Neural progenitor cell (in vitro differentiated cells): ENCODE data around the gene KLHDC8B. TPM values are rescaled to one million over a fixed set of nuclear protein-coding genes. Genes with fewer than 3 reads are reported as not detected.
A peak's percentile ranks its signal among the peaks of the same experiment; 100 is the strongest.
"Not testable (repeated sequence)": the region's sequence is repeated elsewhere in the genome, so short reads cannot be mapped to it uniquely, and the experiment has no call there.

Experiments
- DNase-seq: peaks from one replicate; pipeline ENCODE4 v3.0.0-alpha.2; 2016; ENCODE audit warnings: low spot score
- H2AFZ ChIP-seq: fragments of 200-600 bp; sonication (generic); replicated peaks from 2 replicates; pipeline ENCODE4 v1.6.1; 2016; ENCODE audit warnings: antibody characterized with exemption
- H3F3A ChIP-seq: fragments of 200-600 bp; sonication (generic); 2 replicates; pipeline ENCODE4 v1.6.1; 2016; ENCODE audit warnings: antibody characterized with exemption, low read depth
- H3K27ac ChIP-seq: fragments of 200-600 bp; sonication (generic); 2 replicates; pipeline ENCODE4 v1.5.1; 2016; ENCODE audit warnings: mild to moderate bottlenecking
- H3K27me3 ChIP-seq: fragments of 200-600 bp; sonication (generic); 2 replicates; pipeline ENCODE4 v1.6.1; 2016; ENCODE audit warnings: mild to moderate bottlenecking, moderate library complexity
- H3K36me3 ChIP-seq: fragments of 200-600 bp; sonication (generic); 2 replicates; pipeline ENCODE4 v1.5.1; 2016
- H3K4me1 ChIP-seq: fragments of 200-600 bp; sonication (generic); 2 replicates; pipeline ENCODE4 v1.6.1; 2016; ENCODE audit warnings: mixed run types
- H3K4me2 ChIP-seq: fragments of 200-600 bp; sonication (generic); 2 replicates; pipeline ENCODE4 v1.6.1; 2016
- H3K4me3 ChIP-seq: fragments of 200-600 bp; sonication (generic); 2 replicates; pipeline ENCODE4 v1.5.1; 2016
- H3K79me2 ChIP-seq: fragments of 200-600 bp; sonication (generic); 2 replicates; pipeline ENCODE4 v1.6.1; 2016; ENCODE audit warnings: low read depth
- H3K9ac ChIP-seq: fragments of 200-600 bp; sonication (generic); 2 replicates; pipeline ENCODE4 v1.6.1; 2016
- H3K9me3 ChIP-seq: fragments of 200-600 bp; sonication (generic); 2 replicates; pipeline ENCODE4 v1.5.1; 2016; ENCODE audit warnings: low read depth
- H4K20me1 ChIP-seq: fragments of 200-600 bp; sonication (generic); 2 replicates; pipeline ENCODE4 v1.6.1; 2016; ENCODE audit warnings: low read depth
- H3K27ac Mint-ChIP-seq: 3 replicates; pipeline ENCODE4 v1.8.0; 2021; ENCODE audit warnings: mixed read lengths
- H3K27me3 Mint-ChIP-seq: 2 replicates; pipeline ENCODE4 v1.8.0; 2022; ENCODE audit warnings: low read depth, mild to moderate bottlenecking, inconsistent platforms, moderate library complexity, mixed read lengths; ENCODE audit not compliant: insufficient read depth
- H3K36me3 Mint-ChIP-seq: 3 replicates; pipeline ENCODE4 v1.8.0; 2021; ENCODE audit warnings: mixed read lengths
- H3K4me1 Mint-ChIP-seq: 3 replicates; pipeline ENCODE4 v1.8.0; 2021; ENCODE audit warnings: mixed read lengths
- H3K4me3 Mint-ChIP-seq: 3 replicates; pipeline ENCODE4 v1.8.0; 2021; ENCODE audit warnings: mild to moderate bottlenecking, moderate library complexity, mixed read lengths
- H3K9me3 Mint-ChIP-seq: 3 replicates; pipeline ENCODE4 v1.8.0; 2020; ENCODE audit warnings: mixed read lengths
- EZH2 ChIP-seq: fragments of 200-600 bp; sonication (generic); IDR thresholded peaks from 2 replicates; pipeline ENCODE4 v1.6.1; 2017; ENCODE audit warnings: antibody characterized with exemption, mild to moderate bottlenecking, moderate library complexity
- EZH2phosphoT487 ChIP-seq: fragments of 200-600 bp; sonication (generic); IDR thresholded peaks from 2 replicates; pipeline ENCODE4 v1.6.1; 2017; ENCODE audit warnings: antibody characterized with exemption
- total RNA-seq: library from RNA; depleted of rRNA; stranded (reverse); fragments of >200 nt; gene quantifications from 2 replicates; pipeline ENCODE4 v1.2.3, GENCODE V29; 2015; ENCODE audit warnings: low replicate concordance
- TF ChIP-seq, protein P1 (sequence below): fragments of 200-600 bp; sonication (generic); IDR thresholded peaks from 2 replicates; pipeline ENCODE4 v1.5.1; 2017; ENCODE audit warnings: antibody characterized with exemption, mild to moderate bottlenecking

KLHDC8B gene
- total RNA-seq, 1 donor from 2014 or later: 14.8 TPM

DNA sequence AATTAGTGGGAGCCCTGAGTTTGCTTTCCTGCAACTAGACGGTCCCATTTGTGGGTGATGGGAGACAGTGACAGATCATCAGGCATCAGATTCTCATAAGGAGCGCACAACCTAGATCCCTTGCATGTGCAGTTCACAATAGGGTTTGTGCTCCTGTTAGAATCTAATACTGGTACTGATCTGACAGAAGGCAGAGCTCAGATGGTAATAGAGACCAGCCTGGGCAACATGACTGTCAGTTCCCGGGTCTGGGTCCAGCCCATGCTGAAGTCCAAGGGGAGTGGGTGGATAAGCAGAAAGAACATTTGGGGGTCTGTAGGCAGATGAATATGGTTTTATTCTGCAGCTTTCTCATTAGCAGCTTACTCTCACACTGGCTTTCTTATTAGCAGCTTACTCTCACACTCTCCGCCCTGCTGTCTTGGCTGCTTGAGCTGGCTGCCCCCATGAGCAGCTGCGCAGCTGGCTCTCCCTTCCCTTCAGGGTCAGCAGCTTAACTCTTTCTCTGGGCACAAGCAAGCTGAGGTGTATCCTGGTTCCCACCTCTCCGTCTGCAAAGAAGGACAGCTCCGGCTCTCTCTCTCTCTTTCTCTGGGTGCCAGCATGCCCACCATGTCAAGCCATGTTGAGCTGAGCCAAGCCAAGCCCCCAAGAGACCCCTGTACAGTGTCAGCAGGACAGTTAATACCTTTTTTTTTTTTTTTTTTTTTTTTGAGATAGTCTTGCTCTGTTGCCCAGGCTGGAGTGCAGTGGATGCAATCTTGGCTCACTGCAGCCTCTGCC is 46.5 kb downstream of the KLHDC8B start:
- H3K27ac ChIP-seq: no peak overlapping the region
- no peak overlapping the region for H3K4me3 Mint-ChIP-seq
- no peak overlapping the region for H2AFZ ChIP-seq

DNA sequence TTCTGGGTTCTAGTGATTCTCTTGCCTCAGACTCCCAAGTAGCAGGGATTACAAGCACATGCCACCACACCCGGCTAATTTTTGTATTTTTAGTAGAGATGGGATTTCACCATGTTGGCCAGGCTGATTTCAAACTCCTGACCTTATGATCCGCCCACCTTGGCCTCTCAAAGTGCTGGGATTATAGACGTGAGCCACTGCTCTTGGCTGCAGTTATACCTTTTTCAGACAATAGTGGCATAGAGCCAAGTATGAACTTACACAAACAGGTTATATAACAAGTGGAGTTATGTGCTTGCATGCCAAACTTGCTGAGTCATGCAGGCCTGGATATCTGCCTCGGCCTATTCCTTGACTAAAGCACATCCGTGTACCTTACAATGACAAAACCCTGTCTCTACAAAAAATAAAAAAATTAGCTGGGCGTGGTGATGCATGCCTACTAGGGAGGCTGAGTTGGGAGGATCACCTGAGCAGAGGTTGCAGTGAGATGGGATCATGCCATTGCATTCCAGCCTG is 47.1 kb downstream of the KLHDC8B start:
- H3K27ac Mint-ChIP-seq, DNase-seq: not testable (repeated sequence)

More for the DNA sequence above, 46.5 kb downstream of the KLHDC8B start:
- Mint-ChIP-seq H3K36me3 (peaks cover 2% of the 10 kb centered on the region), H3K27me3 (peaks cover 13% of the 10 kb centered on the region), H3K9me3 (peaks cover 27% of the 10 kb centered on the region), H3K27ac (peak overlapping the region; percentile 87), H3K4me1 (peaks cover 8% of the 10 kb centered on the region)
- Histone ChIP-seq H3K4me2 (no peak overlapping the region), H3K9me3 (no peaks in the 10 kb centered on the region), H3K4me3 (no peak overlapping the region), H4K20me1 (no peaks in the 10 kb centered on the region), H3F3A (no peaks in the 10 kb centered on the region), H3K9ac (no peak overlapping the region), H3K27me3 (no peaks in the 10 kb centered on the region), H3K36me3 (no peaks in the 10 kb centered on the region), H3K79me2 (no peaks in the 10 kb centered on the region), H3K4me1 (no peaks in the 10 kb centered on the region)
- TF ChIP-seq, protein P1, sequence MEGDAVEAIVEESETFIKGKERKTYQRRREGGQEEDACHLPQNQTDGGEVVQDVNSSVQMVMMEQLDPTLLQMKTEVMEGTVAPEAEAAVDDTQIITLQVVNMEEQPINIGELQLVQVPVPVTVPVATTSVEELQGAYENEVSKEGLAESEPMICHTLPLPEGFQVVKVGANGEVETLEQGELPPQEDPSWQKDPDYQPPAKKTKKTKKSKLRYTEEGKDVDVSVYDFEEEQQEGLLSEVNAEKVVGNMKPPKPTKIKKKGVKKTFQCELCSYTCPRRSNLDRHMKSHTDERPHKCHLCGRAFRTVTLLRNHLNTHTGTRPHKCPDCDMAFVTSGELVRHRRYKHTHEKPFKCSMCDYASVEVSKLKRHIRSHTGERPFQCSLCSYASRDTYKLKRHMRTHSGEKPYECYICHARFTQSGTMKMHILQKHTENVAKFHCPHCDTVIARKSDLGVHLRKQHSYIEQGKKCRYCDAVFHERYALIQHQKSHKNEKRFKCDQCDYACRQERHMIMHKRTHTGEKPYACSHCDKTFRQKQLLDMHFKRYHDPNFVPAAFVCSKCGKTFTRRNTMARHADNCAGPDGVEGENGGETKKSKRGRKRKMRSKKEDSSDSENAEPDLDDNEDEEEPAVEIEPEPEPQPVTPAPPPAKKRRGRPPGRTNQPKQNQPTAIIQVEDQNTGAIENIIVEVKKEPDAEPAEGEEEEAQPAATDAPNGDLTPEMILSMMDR: no peak
- TF ChIP-seq EZH2phosphoT487 (no peak), EZH2 (no peak)
- DNase-seq: peak; percentile 16

DNA sequence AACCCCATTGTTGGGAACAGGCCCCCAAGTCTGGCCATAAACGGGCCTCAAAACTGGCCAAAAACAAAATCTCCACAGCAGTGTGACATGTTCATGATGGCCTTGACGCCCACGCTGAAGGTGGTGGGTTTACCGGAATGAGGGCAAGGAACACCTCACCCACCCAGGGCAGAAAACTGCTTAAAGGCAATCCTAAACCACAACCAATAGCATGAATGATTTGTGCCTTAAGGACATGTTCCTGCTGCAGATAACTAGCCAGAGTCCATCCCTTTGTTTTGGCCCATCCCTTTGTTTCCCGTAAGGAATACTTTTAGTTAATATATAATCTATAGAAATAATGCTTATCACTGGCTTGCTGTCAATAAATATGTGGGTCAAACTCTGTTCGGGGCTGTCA is 47.7 kb downstream of the KLHDC8B start:
- no peak overlapping the region for H3K4me3 ChIP-seq
- H3K4me3 Mint-ChIP-seq: no peak overlapping the region
- no peaks in the 10 kb centered on the region for H3K4me1 ChIP-seq
- H3K27ac Mint-ChIP-seq: no peak overlapping the region
- H3K27me3 ChIP-seq: no peaks in the 10 kb centered on the region
- H3F3A ChIP-seq: no peaks in the 10 kb centered on the region
- no peaks in the 10 kb centered on the region for H4K20me1 ChIP-seq
- no peak overlapping the region for H2AFZ ChIP-seq
- H3K9me3 ChIP-seq: no peaks in the 10 kb centered on the region
- H3K36me3 ChIP-seq: no peaks in the 10 kb centered on the region
- TF ChIP-seq, protein P1: no peak
- TF ChIP-seq EZH2phosphoT487 (no peak), EZH2 (no peak)
- no peak for DNase-seq
- peaks cover 8% of the 10 kb centered on the region for H3K4me1 Mint-ChIP-seq
- no peak overlapping the region for H3K4me2 ChIP-seq
- no peaks in the 10 kb centered on the region for H3K79me2 ChIP-seq
- no peak overlapping the region for H3K9ac ChIP-seq
- H3K36me3 Mint-ChIP-seq: no peaks in the 10 kb centered on the region
- H3K9me3 Mint-ChIP-seq: peaks cover 23% of the 10 kb centered on the region
- H3K27ac ChIP-seq: no peak overlapping the region
- peaks cover 13% of the 10 kb centered on the region for H3K27me3 Mint-ChIP-seq

More for the DNA sequence above, 47.1 kb downstream of the KLHDC8B start:
- H3K9me3 ChIP-seq, H4K20me1 ChIP-seq, H3K27me3 ChIP-seq, H2AFZ ChIP-seq, H3K4me1 Mint-ChIP-seq, H3K4me2 ChIP-seq, H3K27ac ChIP-seq, H3K9ac ChIP-seq, H3K4me3 ChIP-seq, H3K79me2 ChIP-seq, H3K4me3 Mint-ChIP-seq, H3K4me1 ChIP-seq, H3K36me3 ChIP-seq, H3F3A ChIP-seq, H3K36me3 Mint-ChIP-seq: not testable (repeated sequence)
- Mint-ChIP-seq H3K9me3 (peaks cover 24% of the 10 kb centered on the region), H3K27me3 (peaks cover 13% of the 10 kb centered on the region)

DNA sequence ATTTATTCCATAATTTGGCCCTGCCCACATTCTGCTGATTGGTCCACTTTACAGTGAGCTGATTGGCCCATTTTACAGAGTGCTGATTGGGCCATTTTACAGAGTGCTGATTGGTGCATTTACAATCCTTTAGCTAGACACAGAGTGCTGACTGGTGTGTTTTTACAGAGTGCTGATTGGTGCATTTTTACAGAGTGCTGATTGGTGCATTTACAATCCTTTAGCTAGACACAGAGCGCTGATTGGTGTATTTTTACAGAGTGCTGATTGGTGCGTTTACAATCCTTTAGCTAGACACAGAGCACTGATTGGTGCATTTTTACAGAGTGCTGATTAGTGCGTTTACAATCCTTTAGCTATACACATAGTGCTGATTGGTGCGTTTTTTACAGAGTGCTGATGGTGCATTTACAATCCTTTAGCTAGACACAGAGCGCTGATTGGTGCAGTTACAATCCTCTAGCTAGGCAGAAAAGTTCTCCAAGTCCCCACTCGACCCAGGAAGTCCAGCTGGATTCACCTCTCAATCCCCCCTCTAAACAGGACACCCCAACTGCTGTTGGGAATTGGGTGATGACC is 49.7 kb downstream of the KLHDC8B start:
- not testable (repeated sequence) for H3K9me3 ChIP-seq, H3F3A ChIP-seq, H3K9ac ChIP-seq, H3K4me1 Mint-ChIP-seq, H3K4me1 ChIP-seq, DNase-seq, H3K4me3 Mint-ChIP-seq, H2AFZ ChIP-seq, H3K79me2 ChIP-seq, H4K20me1 ChIP-seq, H3K4me2 ChIP-seq, H3K27ac Mint-ChIP-seq, H3K4me3 ChIP-seq, H3K36me3 ChIP-seq, H3K27ac ChIP-seq, H3K36me3 Mint-ChIP-seq, H3K27me3 ChIP-seq
- Mint-ChIP-seq H3K9me3 (peaks cover 20% of the 10 kb centered on the region), H3K27me3 (peaks cover 13% of the 10 kb centered on the region)
